HG03460 (cell line): Measurements from ENCODE around the gene MDFI.

Experiments used
- ATAC-seq: cut with Tn5 transposase; IDR thresholded peaks from one replicate; pipeline ENCODE4 v1.9.1; 2021; ENCODE audit not compliant: unreplicated experiment

MDFI gene

DNA sequence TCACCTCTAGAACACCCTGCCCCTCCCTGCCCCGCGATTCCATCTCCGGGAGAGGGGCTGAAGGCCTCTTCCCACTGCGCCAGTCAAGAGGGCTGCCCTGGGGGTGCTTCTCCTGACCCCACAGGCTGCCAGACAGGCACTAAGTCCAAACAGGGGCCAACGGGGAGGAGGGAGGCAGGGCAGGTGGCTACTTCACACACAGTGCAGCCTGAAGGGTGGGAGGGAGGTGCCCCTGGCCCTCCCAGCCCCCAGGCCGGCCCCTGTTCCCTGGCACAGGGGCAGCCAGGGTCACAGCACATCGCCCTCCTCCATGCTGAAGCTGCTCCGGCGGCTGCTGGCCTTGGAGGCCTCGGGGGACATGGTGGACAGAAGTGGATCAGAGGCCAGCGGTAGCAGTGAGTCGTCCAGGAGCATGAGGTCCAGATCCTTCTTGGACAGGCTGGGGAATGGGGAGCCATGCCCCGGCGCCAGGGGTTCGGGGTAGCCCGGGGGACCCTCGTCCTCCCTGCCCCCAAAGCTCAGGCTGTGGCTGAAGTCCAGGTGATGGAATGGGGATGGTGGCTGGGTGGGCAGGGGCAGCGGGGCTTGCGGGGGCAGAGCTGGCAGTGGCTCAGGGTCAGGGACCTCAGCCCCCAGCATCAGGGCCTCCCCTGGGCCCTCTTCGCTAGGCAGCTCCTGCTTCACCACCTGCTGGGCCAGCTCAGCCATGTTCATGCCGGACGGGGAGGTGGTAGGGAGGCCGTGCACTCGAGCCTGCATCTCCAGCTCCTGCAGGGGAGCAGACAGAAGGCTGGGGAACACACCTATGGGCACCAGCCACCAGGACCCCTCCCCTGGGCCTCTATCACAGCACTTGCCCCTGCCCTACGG lies 46.3 kb downstream of the MDFI start:
- no peak for ATAC-seq

DNA sequence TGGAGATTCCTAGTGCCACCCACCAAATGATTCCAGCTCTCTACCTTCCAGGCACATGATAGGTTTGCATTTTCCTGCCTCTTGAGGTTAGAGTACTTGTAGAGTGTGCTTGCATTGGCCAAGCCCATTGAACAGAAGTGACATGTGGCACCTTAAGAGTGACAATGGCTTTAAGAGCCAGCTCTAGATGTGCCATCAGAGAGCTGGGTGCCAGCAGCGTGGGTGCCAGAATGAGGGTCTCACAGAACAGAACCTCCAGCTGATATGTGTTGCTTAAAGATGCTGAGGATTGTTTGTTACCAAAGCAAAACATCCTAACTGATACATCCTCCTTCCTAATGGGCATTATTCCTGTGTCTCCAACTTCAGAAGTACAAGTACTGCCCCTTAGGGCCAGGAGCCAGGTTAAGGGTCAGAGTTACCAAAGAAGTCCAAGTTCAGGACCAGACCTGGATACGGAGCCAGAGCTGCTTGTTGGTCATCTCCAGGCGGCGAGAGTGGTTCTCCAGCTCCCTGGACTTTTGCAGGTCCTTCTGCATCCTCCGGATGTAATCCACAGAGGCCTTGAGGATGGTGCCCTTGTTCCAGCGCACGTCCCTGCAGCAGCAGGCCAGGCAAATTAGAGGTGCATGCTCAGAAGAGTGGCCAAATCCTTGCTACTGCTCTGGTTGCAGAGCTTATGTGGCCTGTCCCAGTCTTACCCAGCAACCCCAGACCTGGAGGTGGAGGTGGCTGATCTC lies 47.5 kb downstream of the MDFI start:
- no peak for ATAC-seq

DNA sequence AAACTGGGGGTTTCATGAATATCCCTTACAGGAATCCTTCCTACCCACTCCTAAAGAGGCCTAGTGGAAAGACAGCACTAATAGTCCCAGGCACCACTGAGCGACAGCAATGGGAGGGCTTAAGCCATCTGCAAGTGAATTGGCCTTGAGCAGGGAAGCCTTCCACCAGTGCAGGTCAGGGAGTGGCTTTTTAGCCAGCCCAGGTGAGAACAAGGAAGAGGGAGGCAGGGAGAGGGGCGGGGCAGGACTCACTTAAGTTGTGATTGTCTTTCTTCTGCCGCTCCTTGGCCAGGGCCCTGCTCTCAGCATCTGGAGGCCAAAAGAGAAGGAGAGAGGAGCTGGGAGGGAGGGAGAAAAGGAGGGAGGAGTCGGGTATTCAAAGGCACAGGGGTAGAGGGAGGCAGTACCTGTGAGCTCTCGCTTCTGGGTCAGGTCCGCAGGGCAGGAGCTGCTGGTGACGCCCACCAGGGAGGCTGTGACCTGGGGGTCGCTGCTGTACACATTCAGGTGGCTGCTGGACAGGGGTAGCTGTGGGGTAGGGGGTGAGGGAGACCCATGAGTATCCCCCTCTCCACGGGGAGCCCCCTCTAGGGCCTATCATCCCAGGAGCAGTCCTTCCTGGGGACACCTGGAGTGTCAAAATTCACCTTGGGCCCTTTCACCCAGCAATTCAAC lies 49.4 kb downstream of the MDFI start:
- ATAC-seq: no peak

DNA sequence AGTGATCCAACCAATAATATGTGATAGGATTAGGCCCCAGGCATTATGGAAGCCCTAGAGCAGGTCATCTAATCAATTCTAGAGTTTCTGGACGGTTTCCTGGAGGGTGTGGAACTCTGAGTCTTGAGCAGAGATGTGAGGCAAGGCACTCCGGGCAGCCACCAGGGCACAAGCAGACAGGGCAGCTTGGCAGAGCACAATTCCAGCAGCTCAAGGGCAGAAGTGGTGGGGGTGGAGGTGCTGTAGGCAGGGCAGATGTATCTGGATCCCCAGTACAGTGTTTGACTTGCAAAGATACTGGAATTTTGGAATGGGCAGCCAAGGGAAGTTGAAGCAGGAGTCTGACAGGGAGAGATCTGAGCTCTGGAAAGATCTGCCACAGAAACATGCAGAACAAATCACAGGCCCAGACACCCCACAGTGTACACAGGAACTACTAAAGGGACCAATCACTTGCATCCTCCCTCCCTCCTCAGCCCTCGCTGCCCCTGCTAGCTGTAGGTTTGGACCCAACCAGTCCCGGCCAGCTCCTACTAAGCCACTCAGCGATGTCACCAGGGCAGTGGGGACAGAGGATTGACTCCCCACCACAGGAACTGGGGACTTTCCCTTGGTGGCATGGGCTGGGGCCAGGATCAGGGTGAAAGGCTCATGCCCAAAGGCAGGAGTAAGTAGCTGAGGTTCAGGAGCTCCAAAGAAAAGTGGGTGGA lies 50.1 kb downstream of the MDFI start:
- no peak for ATAC-seq

DNA sequence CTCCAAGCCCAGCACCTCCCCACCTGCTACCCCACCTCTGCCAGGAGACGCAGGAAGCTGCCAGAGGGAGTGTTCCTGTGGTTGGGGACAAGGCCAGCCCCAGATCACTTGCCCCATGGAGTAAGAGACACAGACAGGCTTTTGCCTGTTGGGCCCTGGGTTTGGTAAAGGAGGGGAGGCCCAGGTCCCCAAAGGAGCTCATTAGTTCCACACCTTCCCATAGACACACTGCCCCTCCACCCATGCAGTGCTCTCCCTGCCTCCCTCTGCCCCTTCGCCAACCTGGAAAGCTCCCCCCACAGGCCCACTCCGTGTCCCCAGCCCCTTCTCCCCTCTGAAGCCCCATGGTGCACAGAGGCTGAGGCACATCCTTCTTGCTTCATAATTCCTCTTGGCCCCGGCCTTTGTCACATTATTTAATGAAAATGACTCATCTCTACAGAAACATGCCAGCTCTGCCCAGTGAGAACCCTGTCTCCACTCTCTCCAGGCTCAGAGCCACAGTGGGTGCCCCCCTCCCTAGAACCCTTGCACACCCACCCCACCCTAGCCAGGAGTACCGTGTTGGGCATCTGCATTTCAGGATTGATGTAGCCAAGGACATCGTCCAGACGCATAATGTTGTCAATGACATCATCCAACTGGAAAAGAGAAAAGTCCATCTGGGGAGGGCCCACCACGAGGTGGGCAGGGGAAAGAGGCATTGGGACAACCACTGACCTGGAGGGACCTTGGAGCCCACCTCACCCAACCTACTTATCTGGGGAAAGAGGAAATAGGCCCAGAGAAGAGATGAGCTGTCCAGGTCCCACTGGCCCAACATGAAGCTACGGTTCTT lies 51.1 kb downstream of the MDFI start:
- ATAC-seq: no peak

DNA sequence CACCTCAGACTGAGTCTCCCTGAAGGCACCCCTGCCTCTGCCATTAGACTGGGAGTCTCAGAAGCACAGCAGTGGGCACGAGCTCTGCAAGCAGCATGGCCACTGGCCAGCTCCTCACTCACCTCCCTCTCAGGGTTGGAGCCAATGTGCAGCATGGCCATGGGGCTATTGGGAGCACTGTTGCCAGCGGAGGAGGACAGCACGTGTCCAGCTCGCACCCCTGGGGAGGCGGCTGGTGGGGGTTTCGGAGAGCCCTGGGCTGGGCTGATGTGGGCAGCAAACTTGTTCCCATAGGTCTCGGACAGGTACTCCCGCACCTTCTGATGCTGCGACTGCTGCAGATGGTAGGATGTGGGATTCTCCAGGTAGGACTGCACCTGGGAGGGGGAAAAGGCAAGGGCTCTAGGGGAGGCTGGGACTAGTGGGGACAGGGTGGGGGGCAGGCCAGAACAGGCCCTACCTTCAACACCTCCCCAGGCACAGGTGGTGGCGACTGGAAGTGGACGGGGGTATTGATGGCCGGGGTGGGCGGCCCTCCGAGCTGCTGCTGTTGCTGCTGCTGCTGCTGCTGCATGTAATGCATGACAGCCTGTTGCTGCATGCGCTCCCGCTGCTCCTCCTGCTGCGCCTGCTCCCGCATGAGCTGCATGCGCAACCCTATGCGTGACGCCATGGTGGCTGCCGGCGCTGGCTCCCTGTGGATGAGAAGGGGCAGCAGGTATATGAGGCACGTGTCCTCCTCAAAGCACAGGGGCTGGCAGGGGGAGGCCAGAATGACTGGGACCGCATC lies 52.5 kb downstream of the MDFI start:
- ATAC-seq: no peak

DNA sequence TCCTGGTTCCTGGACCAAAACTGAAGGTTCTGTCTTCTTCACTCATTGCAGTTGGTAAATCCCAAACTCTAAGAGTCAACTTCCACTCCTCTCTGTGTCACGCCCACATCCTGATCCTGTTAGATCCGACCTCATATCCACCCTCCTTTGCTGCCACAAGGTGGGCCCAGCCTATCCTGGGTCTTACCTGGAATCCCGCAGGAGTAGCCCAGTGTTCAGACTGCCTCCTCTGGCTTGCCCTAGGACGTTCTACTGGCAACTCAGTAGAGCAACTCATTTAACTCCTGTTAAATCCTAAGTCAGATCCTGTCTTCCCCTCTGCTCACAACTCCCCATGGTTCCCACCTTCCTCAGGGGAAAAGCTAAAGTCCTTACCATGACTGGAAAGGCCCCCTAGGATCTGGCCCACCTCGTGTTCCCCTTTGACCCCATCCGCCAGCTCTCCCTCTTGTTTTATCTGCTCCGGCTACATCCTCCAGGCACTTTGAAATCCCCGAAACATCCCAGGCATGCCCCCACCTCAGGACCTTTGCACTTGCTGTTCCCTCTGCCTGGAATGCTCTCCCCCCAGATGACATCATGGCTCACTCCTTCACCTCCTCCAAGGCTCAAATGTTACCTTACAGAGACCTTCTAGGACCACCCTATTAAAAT lies 53.3 kb downstream of the MDFI start:
- ATAC-seq: no peak

DNA sequence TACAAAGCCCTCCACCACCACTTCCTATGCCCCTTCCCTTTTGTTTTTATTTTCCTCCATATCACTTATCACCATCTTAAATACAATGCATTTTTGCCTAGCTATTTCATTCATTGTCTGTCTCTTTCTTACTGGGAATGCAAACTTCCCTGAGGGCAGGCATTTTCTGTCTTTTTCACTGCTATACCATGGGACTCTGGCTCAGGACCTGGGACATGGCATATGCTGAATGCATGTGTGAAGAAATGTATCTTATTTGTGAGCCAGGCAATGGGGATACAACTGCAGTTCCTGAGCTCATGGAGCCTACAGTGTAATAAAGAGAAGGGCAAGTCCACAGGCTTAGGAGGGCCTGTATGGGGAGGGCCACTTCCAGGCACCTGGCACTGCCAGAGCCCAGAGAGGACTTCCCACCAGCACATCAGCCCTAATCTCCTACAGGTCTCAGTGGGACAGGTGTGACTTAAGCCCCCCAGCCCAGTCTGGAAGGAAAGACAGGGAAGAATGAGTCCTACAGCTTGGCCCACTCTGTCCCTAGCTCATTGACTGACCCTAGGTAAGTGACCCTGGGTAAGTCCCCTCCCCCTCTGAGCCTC lies 53.9 kb downstream of the MDFI start:
- ATAC-seq: no peak

DNA sequence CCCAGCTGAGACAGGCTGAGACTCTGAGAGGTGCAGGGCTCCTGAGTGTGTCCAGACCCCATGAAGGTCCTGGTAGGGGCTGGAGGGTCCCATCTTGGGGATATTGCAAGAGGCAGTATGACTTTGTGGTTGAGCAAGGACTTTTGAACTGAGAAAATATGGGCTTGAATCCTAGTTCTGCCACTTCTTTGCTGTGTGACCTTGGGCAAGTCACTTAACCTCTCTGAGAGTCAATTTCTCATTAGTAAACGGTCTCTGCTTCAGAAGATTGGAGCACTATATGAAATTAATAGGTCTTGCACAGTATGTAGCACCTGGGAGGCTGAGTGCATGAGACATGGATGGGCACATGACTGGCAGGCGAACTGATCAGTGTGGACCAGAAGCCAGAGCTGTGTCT lies 54.5 kb downstream of the MDFI start:
- ATAC-seq: no peak

DNA sequence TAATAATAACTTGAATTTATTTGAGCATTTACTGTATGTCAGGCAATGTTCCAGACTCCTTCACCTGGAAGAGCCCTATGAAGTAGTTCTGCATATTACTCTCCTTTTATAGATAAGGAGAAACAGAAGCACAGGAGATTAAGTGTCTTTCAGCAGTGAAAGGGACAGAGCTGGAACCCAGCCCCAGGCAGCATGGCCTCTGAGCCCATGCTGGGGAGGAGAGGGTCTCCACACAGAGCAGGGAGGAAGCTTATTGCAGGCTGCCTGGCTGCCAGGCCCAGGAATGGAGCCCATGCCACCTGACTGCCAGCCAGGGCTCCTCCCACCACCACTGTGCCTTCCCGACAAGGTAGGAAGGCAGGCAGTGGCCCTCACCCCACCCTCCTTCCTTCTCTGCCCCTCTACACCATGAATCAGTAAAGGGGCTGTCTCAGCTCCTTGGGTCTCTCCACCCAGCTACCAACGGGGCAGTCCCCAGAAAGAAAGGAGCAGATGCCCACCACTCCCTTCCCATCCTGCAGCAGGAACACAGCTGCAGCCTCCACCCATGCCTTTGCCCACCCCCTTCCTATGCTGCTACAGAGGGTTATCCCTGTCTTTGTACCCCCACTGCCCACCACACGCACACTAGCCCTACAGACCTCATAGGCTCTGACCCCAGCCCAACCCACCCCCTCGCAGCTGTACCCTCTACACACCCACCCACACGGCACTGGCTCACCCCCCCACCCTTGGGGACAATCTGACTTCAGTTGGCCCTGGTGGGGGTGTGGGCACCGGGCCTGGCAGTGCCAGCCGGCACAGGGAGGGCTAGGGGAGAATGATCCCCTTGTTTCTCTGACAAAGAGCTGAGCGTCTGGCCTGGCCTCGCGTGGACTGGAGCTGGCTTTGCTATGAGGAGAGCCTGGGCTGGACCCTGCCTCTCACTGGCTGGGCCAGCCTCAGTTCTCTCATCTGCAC lies 55.3 kb downstream of the MDFI start:
- no peak for ATAC-seq

DNA sequence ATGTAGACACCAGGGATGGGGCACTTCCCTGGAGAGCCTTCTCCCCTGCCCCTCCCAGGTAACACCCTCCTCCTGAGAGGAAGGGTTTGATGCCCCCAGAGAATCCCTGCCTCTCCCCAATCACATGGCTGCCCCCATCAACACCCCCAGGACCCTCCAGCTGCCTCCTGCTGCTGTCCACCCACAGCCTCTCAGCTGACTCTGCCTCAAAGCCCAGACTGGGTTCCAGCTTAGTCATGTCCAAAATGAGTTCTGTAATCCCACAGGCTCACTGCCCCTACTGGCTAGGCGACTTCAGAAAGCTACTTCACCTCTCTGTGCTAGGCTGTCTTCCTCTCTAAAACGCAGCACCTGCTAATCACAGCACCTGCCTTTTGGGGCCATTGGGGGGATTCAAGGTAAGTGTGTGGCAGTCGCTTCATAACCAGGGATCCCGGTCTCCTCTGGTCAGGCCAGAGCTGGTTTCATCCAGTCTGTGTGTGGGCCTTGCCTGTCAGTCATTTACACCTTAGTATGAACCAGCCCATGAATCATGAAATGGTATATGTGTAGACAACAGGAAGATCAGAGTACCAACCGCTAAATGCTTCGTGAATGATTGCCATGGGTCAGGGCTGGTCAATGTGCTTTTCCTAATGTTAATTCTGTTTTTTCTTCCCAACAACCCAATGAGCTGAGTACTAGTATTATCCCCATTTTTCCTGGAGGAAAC lies 56.7 kb downstream of the MDFI start:
- ATAC-seq: no peak

DNA sequence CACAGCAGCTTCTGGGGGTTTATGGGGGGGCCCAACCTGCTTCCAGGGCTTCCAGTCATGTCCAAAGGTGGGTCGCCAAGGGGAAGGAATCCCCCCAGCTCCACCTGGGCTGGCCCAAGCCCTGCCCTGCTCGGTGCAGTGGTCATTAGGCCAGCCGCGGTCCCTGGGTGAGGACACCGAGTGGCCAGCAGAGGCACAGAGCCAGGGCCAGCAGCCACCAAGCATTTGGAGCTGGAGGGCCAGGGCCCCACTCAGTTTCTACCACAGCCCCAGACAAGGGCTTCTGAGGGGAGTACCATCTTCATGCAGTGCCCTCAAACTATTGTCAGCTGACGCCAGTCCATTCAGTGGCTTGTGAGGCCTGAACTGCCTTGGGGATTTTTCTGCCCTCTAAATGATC lies 57.6 kb downstream of the MDFI start:
- no peak for ATAC-seq

DNA sequence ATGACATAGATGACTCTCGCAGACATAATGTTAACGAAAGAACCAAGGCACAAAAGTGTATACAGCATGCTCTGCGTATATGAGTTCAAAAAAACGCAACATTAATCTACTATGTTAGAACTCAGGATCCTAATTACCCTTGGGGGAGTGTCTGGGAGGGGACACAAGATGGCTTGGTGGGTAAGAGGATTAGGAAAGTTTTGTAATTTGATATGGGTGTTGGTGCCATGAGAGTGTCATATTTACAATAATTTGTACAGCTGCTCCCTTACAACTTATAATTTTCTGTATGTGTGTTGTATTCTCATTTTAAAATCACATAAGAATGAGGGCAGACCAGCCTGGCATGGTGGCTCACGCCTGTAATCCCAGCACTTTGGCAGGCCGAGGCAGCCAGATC lies 58.5 kb downstream of the MDFI start:
- ATAC-seq: no peak

DNA sequence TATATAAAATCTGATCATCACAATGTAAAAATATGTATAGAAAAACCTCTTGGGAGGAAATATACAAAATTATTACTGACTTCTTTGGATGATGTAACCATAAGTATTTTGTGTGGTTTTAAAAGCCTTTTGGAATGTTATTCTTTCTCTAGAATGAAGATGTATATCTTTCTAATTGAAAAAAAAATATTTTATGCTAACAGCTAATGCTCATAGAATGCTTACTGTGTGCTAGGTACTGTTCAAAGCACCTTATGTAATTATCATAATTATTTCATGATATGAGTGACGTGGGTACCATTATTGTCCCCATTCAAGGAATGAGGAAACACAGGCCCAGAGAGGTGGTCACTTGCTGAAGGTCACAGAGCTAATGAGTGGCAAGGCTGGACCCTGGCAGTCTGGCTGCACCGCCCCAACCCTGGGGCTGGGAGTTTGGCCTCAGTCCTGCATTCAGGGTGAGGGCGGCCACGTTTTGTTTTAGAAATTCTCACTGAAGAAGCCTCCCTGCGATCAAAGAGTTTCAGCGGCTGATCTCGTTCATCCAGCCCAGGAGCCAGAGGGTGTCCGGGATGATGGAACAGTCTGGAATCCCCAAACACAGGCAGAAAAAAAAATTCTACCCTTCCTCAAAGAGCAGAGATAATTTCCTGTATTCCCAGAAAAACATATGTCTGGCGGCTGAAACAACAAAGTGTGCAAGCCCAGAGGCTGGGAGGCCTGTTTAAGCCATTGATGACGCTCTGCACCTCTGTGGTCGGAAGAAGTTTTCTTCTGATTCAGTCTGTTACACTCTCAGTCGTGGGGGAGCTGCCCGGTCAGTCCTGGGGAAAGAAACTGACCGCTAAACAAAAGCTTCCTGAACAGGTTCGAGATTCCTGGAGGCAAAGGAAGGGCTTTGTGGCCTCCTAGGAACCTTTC lies 59.9 kb downstream of the MDFI start:
- no peak for ATAC-seq

DNA sequence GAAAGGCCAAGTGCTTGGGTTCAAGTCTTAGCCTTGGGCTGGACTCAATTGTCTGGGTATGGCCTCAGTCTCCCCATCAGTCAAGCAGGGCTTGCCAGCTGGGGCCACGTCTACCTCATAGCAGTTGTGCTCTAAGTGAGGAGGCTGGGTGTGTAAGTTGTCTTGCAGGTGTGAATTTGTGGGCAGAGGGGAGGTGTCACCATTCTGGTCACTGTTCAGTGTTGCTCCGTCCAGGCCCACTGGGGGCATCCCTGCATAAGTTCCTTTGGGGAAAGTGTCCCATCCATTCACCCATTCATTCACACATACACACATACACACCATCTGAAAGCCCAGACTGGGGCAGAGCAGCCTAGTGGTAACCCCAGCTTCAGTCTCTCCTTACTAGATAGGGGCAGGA lies 60.8 kb downstream of the MDFI start:
- no peak for ATAC-seq
